ENCODE measurements around the gene NDUFB11.
A peak's percentile ranks its signal among the peaks of the same experiment; 100 is the strongest.

Gene NDUFB11

GRCh38 chrX:47144626-47145394 is at the start of gene NDUFB11, which contains the start of gene RBM10:
NDUFB11 (minus strand) TSS chrX:47144702; CDS start chrX:47144679, 23 bp downstream.
RBM10 (plus strand) TSS chrX:47145221; CDS start chrX:47147482, 2,261 bp downstream.
- peak; percentile 90 for DNase-seq (ENCODE audit: low spot score)

- peak; percentile 91 for DNase-seq (ENCODE audit: low spot score)
Measured at GRCh38 chrX:47193475-47194193, 49.1 kb upstream of the NDUFB11 start, which contains the start of gene UBA1. UBA1 (plus strand) TSS chrX:47193829; CDS start chrX:47198803, 4,974 bp downstream.

GRCh38 chrX:47191806-47192401 is 47.4 kb upstream of the NDUFB11 start:
- DNase-seq (ENCODE audit: low spot score), result no peak

- peak; percentile 56 for DNase-seq (ENCODE audit: low spot score)
Measured at GRCh38 chrX:47191331-47191730, 46.8 kb upstream of the NDUFB11 start.

GRCh38 chrX:47190445-47191269 is 46.2 kb upstream of the NDUFB11 start:
- peak; percentile 84 for DNase-seq (ENCODE audit: low spot score)

GRCh38 chrX:47189906-47190305 is 45.4 kb upstream of the NDUFB11 start:
- DNase-seq (ENCODE audit: low spot score), result no peak

GRCh38 chrX:47187106-47187677 is 42.7 kb upstream of the NDUFB11 start:
- DNase-seq (ENCODE audit: low spot score), result no peak

- no peak for DNase-seq (ENCODE audit: low spot score)
Measured at GRCh38 chrX:47186096-47186740, 41.7 kb upstream of the NDUFB11 start.

GRCh38 chrX:47185241-47185640 is 40.7 kb upstream of the NDUFB11 start:
- DNase-seq (ENCODE audit: low spot score), result no peak

- no peak for DNase-seq (ENCODE audit: low spot score)
Measured at GRCh38 chrX:47184486-47184885, 40.0 kb upstream of the NDUFB11 start.

- no peak for DNase-seq (ENCODE audit: low spot score)
Measured at GRCh38 chrX:47182106-47182700, 37.7 kb upstream of the NDUFB11 start.

GRCh38 chrX:47181301-47181700 is 36.8 kb upstream of the NDUFB11 start:
- no peak for DNase-seq (ENCODE audit: low spot score)

GRCh38 chrX:47180346-47180745 is 35.8 kb upstream of the NDUFB11 start:
- no peak for DNase-seq (ENCODE audit: low spot score)

- no peak for DNase-seq (ENCODE audit: low spot score)
Measured at GRCh38 chrX:47179928-47180255, 35.4 kb upstream of the NDUFB11 start.

GRCh38 chrX:47179221-47179927 is 34.9 kb upstream of the NDUFB11 start:
- DNase-seq (ENCODE audit: low spot score), result no peak

- DNase-seq (ENCODE audit: low spot score), result no peak
Measured at GRCh38 chrX:47178337-47178736, 33.8 kb upstream of the NDUFB11 start.

GRCh38 chrX:47177079-47177478 is 32.6 kb upstream of the NDUFB11 start:
- no peak for DNase-seq (ENCODE audit: low spot score)

- DNase-seq (ENCODE audit: low spot score), result no peak
Measured at GRCh38 chrX:47176101-47176740, 31.7 kb upstream of the NDUFB11 start.

GRCh38 chrX:47175588-47175980 is 31.1 kb upstream of the NDUFB11 start:
- no peak for DNase-seq (ENCODE audit: low spot score)
